Common myeloid progenitor, CD34-positive (primary cell): ENCODE data around the gene DPYD.

Experiments
- CTCF ChIA-PET: fragments of 350-600 bp; sonication (Branson Sonifier 250); formaldehyde crosslinking; loops from one replicate; lab custom pipeline; 2021; ENCODE audit warnings: antibody characterized with exemption; lab: Charles Lee
- POLR2A ChIA-PET: fragments of 350-600 bp; sonication (Branson Sonifier 250); formaldehyde crosslinking; loops from one replicate; lab custom pipeline; 2021; ENCODE audit warnings: antibody characterized with exemption; lab: Charles Lee
- DNase-seq, 3 donors: peaks; one replicate each; pipeline versions ENCODE4 v3.0.0 to v3.0.0-alpha.2; 2013
- H3K27ac ChIP-seq, 2 experiments: 1 replicate in 1 of 2; 2 replicates in 1 of 2; pipeline ENCODE4 v1.7.0; 2013; ENCODE audit warnings: inconsistent platforms in 2 of 2, low read length in 2 of 2, mild to moderate bottlenecking in 2 of 2, low read depth in 1 of 2, moderate library complexity in 1 of 2; ENCODE audit not compliant: severe bottlenecking in 2 of 2, insufficient read depth in 1 of 2, poor library complexity in 1 of 2
- H3K27me3 ChIP-seq, 5 experiments: replicated peaks in 2 of 5; 1 replicate in 3 of 5; 2 replicates in 2 of 5; pipeline versions ENCODE4 v1.6.1 to v1.7.0; 2013; ENCODE audit warnings: low read length in 4 of 5, mild to moderate bottlenecking in 2 of 5, moderate library complexity in 2 of 5, inconsistent platforms in 1 of 5; ENCODE audit not compliant: insufficient read depth in 5 of 5, control insufficient read depth in 4 of 5
- H3K36me3 ChIP-seq, 4 experiments: 1 replicate in 2 of 4; 2 replicates in 2 of 4; pipeline versions ENCODE4 v1.6.1 to v1.7.0; 2013; ENCODE audit warnings: low read length in 3 of 4, control low read depth in 1 of 4, mild to moderate bottlenecking in 1 of 4; ENCODE audit not compliant: control insufficient read depth in 4 of 4, insufficient read depth in 4 of 4
- H3K4me1 ChIP-seq, 4 experiments: 1 replicate in 3 of 4; 2 replicates in 1 of 4; pipeline versions ENCODE4 v1.6.1 to v1.7.1; 2013; ENCODE audit warnings: low read length in 3 of 4, mild to moderate bottlenecking in 3 of 4, control low read depth in 1 of 4, inconsistent platforms in 1 of 4, moderate library complexity in 1 of 4; ENCODE audit not compliant: control insufficient read depth in 4 of 4, insufficient read depth in 4 of 4; ENCODE audit errors: control extremely low read depth in 1 of 4
- H3K4me3 ChIP-seq, 7 experiments: 1 replicate in 4 of 7; 2 replicates in 3 of 7; pipeline versions ENCODE4 v1.5.1 to v1.7.0; 2013; ENCODE audit warnings: mild to moderate bottlenecking in 7 of 7, low read length in 6 of 7, moderate library complexity in 6 of 7, inconsistent platforms in 2 of 7, low read depth in 2 of 7, control low read depth in 1 of 7; ENCODE audit not compliant: insufficient read depth in 4 of 7, control insufficient read depth in 1 of 7; ENCODE audit errors: extremely low read depth in 1 of 7
- H3K9me3 ChIP-seq, 5 experiments: 1 replicate in 4 of 5; 2 replicates in 1 of 5; pipeline versions ENCODE4 v1.6.1 to v1.7.1; 2013; ENCODE audit warnings: low read length in 4 of 5, mild to moderate bottlenecking in 2 of 5, inconsistent platforms in 1 of 5, low read depth in 1 of 5, moderate library complexity in 1 of 5; ENCODE audit not compliant: control insufficient read depth in 4 of 5, insufficient read depth in 2 of 5; ENCODE audit errors: control extremely low read depth in 1 of 5
- WGBS: methylation state at CpG from one replicate; pipeline ENCODE4 v1.1.5; 2013; ENCODE audit not compliant: insufficient coverage; 5-methylcytosine and 5-hydroxymethylcytosine counted together

Gene DPYD

GRCh38 chr1:97680470-97680869 lies 240.4 kb downstream of the DPYD start:
- H3K27ac ChIP-seq = no peak overlapping the region
- no peaks in the 10 kb centered on the region for H3K27me3 ChIP-seq
- DNase-seq = no peak
- H3K4me3 ChIP-seq = no peak overlapping the region
- H3K4me1 ChIP-seq = no peaks in the 10 kb centered on the region
- ChIA-PET CTCF (no interaction called here), POLR2A (no interaction called here)
- 94% methylated on average over 3 of the region's 3 CpGs for WGBS
- peaks cover 0 to 15% (median 6%) of the 10 kb centered on the region in 4 experiments for H3K36me3 ChIP-seq
- no peaks in the 10 kb centered on the region for H3K9me3 ChIP-seq

- WGBS = 100% methylated on average over 4 of the region's 4 CpGs
- peaks cover 0 to 15% (median 7%) of the 10 kb centered on the region in 4 experiments for H3K36me3 ChIP-seq
- no peak overlapping the region for H3K4me3 ChIP-seq
- H3K27me3 ChIP-seq = no peaks in the 10 kb centered on the region
- ChIA-PET CTCF (no interaction called here), POLR2A (no interaction called here)
- H3K27ac ChIP-seq = no peak overlapping the region
- H3K4me1 ChIP-seq = no peaks in the 10 kb centered on the region
- DNase-seq = no peak
- no peaks in the 10 kb centered on the region for H3K9me3 ChIP-seq
Measured at GRCh38 chr1:97677702-97678101, 243.1 kb downstream of the DPYD start.

DNA sequence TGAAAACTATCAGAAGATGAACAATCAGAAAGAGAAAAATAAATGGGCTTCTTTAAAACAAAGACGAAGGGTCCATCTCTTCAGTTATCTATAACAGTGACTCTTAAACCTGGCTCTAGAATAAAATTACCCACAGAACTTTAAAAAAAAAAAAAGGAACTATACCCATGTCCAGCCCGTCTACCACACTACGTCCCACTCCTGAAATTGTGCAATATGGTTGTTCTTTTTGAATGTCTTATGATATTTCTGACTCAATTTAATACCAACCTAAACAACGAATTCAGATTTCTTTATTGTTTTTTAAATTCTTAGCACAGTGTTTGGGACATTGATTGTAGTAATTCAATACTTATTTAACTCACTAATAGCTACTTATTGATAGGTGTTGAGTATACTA lies 246.3 kb downstream of the DPYD start:
- H3K9me3 ChIP-seq = no peaks in the 10 kb centered on the region
- POLR2A ChIA-PET = no interaction called here
- H3K4me1 ChIP-seq = no peaks in the 10 kb centered on the region
- H3K36me3 ChIP-seq = peaks cover 0 to 11% (median 9%) of the 10 kb centered on the region in 4 experiments
- DNase-seq = no peak
- no peak overlapping the region for H3K4me3 ChIP-seq
- no peaks in the 10 kb centered on the region for H3K27me3 ChIP-seq
- no CpG with 5 or more reads among the region's 4 CpGs for WGBS
- CTCF ChIA-PET = no interaction called here
- H3K27ac ChIP-seq = no peak overlapping the region

DNA sequence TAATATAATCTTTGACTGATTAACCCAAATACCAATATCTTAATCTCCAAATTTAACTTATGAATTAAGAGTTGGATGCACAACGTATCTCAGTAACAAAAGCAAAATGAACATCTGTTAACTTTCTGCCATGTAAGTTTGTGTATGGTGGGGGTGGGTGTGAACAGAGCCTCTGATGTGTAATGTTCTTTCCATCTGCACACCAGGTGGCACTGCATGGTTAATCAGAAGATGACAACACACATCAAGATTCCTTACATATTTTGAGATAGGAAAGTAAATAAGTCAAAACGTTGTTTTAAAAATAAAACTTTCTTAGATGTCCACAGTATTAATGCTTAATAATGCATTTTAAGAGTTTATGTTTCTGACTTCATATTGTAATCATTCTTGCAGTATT lies 251.9 kb downstream of the DPYD start:
- H3K4me3 ChIP-seq = no peak overlapping the region
- no peaks in the 10 kb centered on the region for H3K27me3 ChIP-seq
- no peak overlapping the region for H3K27ac ChIP-seq
- peak; percentile 13 to 35 (median 32) for DNase-seq
- no peaks in the 10 kb centered on the region for H3K4me1 ChIP-seq
- no peaks in the 10 kb centered on the region for H3K9me3 ChIP-seq
- ChIA-PET POLR2A (interaction anchor here (0.6 kb wide), 1 partner anchor 168 kb away, joined by 3 read pairs; no protein-coding TSS in a partner anchor), CTCF (no interaction called here)
- H3K36me3 ChIP-seq = peaks cover 0 to 4% (median 1%) of the 10 kb centered on the region in 4 experiments
- no CpG with 5 or more reads among the region's 2 CpGs for whole genome bisulfite sequencing

DNA sequence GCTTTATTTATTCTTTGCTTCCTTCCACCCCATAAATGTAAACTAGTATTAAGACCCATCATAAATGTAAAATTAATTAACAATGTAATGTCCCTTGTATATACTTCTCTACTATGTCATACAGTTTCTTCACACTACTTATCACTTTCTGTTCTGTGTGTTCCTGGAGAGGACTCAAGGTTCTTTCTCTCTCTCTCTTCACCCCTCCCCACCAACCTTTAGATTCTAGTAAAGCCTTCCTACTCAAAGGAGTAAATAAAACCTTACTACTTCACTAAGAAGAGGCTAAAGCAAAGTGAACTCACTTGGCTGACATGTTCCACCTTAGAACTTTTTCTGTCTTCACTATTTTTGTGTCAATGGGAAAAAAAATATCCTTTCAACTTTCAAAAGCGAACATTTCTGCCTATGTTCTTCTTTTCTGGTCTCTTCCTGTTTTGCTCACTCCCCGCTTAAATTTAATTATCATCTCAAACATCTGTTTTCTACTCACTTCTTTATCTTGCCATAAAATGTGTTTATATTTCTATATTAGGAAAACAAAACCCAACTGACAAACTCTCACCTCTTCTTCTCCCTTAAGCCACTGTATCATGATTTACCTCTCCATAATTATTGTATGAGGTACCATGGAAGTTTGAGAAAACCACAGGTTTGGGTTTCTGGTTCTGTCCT lies 260.3 kb downstream of the DPYD start:
- Histone ChIP-seq H3K4me3 (peak overlapping the region in 4 of 7 experiments; percentile 23 to 51 (median 31)), H3K4me1 (peaks cover 0 to 10% (median 2%) of the 10 kb centered on the region in 4 experiments), H3K27me3 (no peaks in the 10 kb centered on the region), H3K27ac (peak overlapping the region; percentile 69 to 72), H3K36me3 (peaks cover 0 to 2% (median 0%) of the 10 kb centered on the region in 4 experiments), H3K9me3 (no peaks in the 10 kb centered on the region)
- peak; percentile 29 to 87 (median 78) for DNase-seq
- CTCF ChIA-PET = no interaction called here
- POLR2A ChIA-PET = no interaction called here
- no CpG with 5 or more reads among the region's 2 CpGs for WGBS

- peaks cover 0 to 7% (median 0%) of the 10 kb centered on the region in 4 experiments for H3K36me3 ChIP-seq
- CTCF ChIA-PET = no interaction called here
- H3K27ac ChIP-seq = no peak overlapping the region
- no peaks in the 10 kb centered on the region for H3K27me3 ChIP-seq
- H3K9me3 ChIP-seq = no peaks in the 10 kb centered on the region
- no peak overlapping the region for H3K4me3 ChIP-seq
- POLR2A ChIA-PET = interaction anchor here (1.0 kb wide), 1 partner anchor 501 kb away, joined by 3 read pairs; no protein-coding TSS in a partner anchor
- WGBS = 100% methylated on average over 2 of the region's 3 CpGs
- H3K4me1 ChIP-seq = no peaks in the 10 kb centered on the region
- DNase-seq = no peak
Measured at GRCh38 chr1:97654876-97655585, 265.8 kb downstream of the DPYD start.

GRCh38 chr1:97651250-97651649 lies 269.6 kb downstream of the DPYD start:
- 92% methylated on average over 3 of the region's 3 CpGs for WGBS
- ChIA-PET POLR2A (no interaction called here), CTCF (no interaction called here)
- Histone ChIP-seq H3K4me1 (no peaks in the 10 kb centered on the region), H3K27ac (no peak overlapping the region), H3K9me3 (peaks cover 3 to 8% (median 5%) of the 10 kb centered on the region in 5 experiments), H3K27me3 (no peaks in the 10 kb centered on the region), H3K36me3 (peaks cover 0 to 6% (median 5%) of the 10 kb centered on the region in 4 experiments), H3K4me3 (no peak overlapping the region)
- DNase-seq = no peak
